BE2C (cell line): ENCODE measurements around the gene SEMA5B.

Experiments used
- DNase-seq: peaks from one replicate; pipeline ENCODE4 v3.0.0-alpha.2; 2020
- H3K27me3 ChIP-seq: fragments of 250-450 bp; sonication (Bioruptor Pico); 2 replicates; pipeline ENCODE4 v1.5.1; 2020; ENCODE audit warnings: mild to moderate bottlenecking
- H3K36me3 ChIP-seq: fragments of 250-450 bp; sonication (Bioruptor Pico); 2 replicates; pipeline ENCODE4 v1.5.1; 2020; ENCODE audit warnings: mild to moderate bottlenecking
- H3K4me1 ChIP-seq: fragments of 250-450 bp; sonication (Bioruptor Pico); 2 replicates; pipeline ENCODE4 v1.5.1; 2020
- H3K4me3 ChIP-seq: 2 replicates; pipeline ENCODE4 v1.5.1; 2011; ENCODE audit warnings: low read depth, low read length
- H3K9me3 ChIP-seq: fragments of 250-450 bp; sonication (Bioruptor Pico); 2 replicates; pipeline ENCODE4 v1.5.1; 2020
- CTCF ChIP-seq: IDR thresholded peaks from 2 replicates; pipeline ENCODE4 v1.5.1; 2012; ENCODE audit warnings: mild to moderate bottlenecking, low read depth, low read length

SEMA5B gene

GRCh38 chr3:122902326-122902725 is 125.2 kb downstream of the SEMA5B start:
- DNase-seq, result no peak
- Histone ChIP-seq H3K36me3 (no peaks in the 10 kb centered on the region), H3K9me3 (no peaks in the 10 kb centered on the region), H3K27me3 (no peaks in the 10 kb centered on the region), H3K4me1 (peaks cover 6% of the 10 kb centered on the region), H3K4me3 (no peak overlapping the region)
- TF ChIP-seq CTCF, result no peak

- no peaks in the 10 kb centered on the region for H3K27me3 ChIP-seq
- DNase-seq, result no peak
- no peaks in the 10 kb centered on the region for H3K9me3 ChIP-seq
- no peak for TF ChIP-seq CTCF
- no peaks in the 10 kb centered on the region for H3K36me3 ChIP-seq
- H3K4me3 ChIP-seq, result 0 out of 2 replicates have a peak overlapping the region, but pooled peaks have one; percentile 10
- peaks cover 10% of the 10 kb centered on the region for H3K4me1 ChIP-seq
Observed at GRCh38 chr3:122898298-122898697, 129.3 kb downstream of the SEMA5B start.

GRCh38 chr3:122893754-122894668 is 133.6 kb downstream of the SEMA5B start:
- no peaks in the 10 kb centered on the region for H3K9me3 ChIP-seq
- no peaks in the 10 kb centered on the region for H3K27me3 ChIP-seq
- TF ChIP-seq CTCF, result no peak
- H3K4me1 ChIP-seq, result peaks cover 19% of the 10 kb centered on the region
- H3K36me3 ChIP-seq, result no peaks in the 10 kb centered on the region
- no peak overlapping the region for H3K4me3 ChIP-seq
- peak; percentile 62 for DNase-seq

GRCh38 chr3:122893282-122893681 is 134.3 kb downstream of the SEMA5B start:
- no peaks in the 10 kb centered on the region for H3K9me3 ChIP-seq
- TF ChIP-seq CTCF, result no peak
- no peak overlapping the region for H3K4me3 ChIP-seq
- H3K27me3 ChIP-seq, result no peaks in the 10 kb centered on the region
- peaks cover 15% of the 10 kb centered on the region for H3K4me1 ChIP-seq
- H3K36me3 ChIP-seq, result no peaks in the 10 kb centered on the region
- DNase-seq, result no peak

- Histone ChIP-seq H3K9me3 (no peaks in the 10 kb centered on the region), H3K4me3 (no peak overlapping the region), H3K27me3 (no peaks in the 10 kb centered on the region), H3K4me1 (peaks cover 15% of the 10 kb centered on the region), H3K36me3 (no peaks in the 10 kb centered on the region)
- no peak for DNase-seq
- no peak for TF ChIP-seq CTCF
Observed at GRCh38 chr3:122892118-122892960, 135.2 kb downstream of the SEMA5B start.
